HG03039 (cell line): Measurements from ENCODE around the gene PPP3CB.

Experiments used
- ATAC-seq: cut with Tn5 transposase; IDR thresholded peaks from one replicate; pipeline ENCODE4 v1.9.1; 2021; ENCODE audit warnings: mild to moderate bottlenecking, moderate library complexity; ENCODE audit not compliant: unreplicated experiment

PPP3CB gene

GRCh38 chr10:73485320-73485719 is 10.5 kb downstream of the PPP3CB start:
- no peak for ATAC-seq

- ATAC-seq, result no peak
Measured at GRCh38 chr10:73480158-73480557, 15.7 kb downstream of the PPP3CB start.

GRCh38 chr10:73478636-73479035 is 17.2 kb downstream of the PPP3CB start:
- ATAC-seq, result no peak

- ATAC-seq, result no peak
Measured at GRCh38 chr10:73471226-73471625, 24.6 kb downstream of the PPP3CB start.

GRCh38 chr10:73469579-73469978 is 26.2 kb downstream of the PPP3CB start:
- ATAC-seq, result no peak

GRCh38 chr10:73467206-73467605 is 28.6 kb downstream of the PPP3CB start:
- ATAC-seq, result no peak

GRCh38 chr10:73465978-73466726 is 29.7 kb downstream of the PPP3CB start:
- no peak for ATAC-seq

GRCh38 chr10:73460897-73461296 is 34.9 kb downstream of the PPP3CB start:
- ATAC-seq, result no peak

- no peak for ATAC-seq
Measured at GRCh38 chr10:73459683-73460314, 36.0 kb downstream of the PPP3CB start.

- no peak for ATAC-seq
Measured at GRCh38 chr10:73456187-73456890, 39.5 kb downstream of the PPP3CB start.

GRCh38 chr10:73449113-73449512 is 46.7 kb downstream of the PPP3CB start:
- ATAC-seq, result no peak

- ATAC-seq, result no peak
Measured at GRCh38 chr10:73448384-73448783, 47.4 kb downstream of the PPP3CB start.

GRCh38 chr10:73446926-73447325 is 48.9 kb downstream of the PPP3CB start:
- no peak for ATAC-seq

- ATAC-seq, result no peak
Measured at GRCh38 chr10:73444457-73444856, 51.4 kb downstream of the PPP3CB start.

GRCh38 chr10:73439605-73440312 is 56.1 kb downstream of the PPP3CB start:
- ATAC-seq, result no peak

GRCh38 chr10:73439055-73439454 is 56.8 kb downstream of the PPP3CB start:
- ATAC-seq, result no peak

- no peak for ATAC-seq
Measured at GRCh38 chr10:73433538-73433867, 62.3 kb downstream of the PPP3CB start, which contains the start of gene MSS51. Gene MSS51, minus strand, starts transcription at chr10:73433561. Its CDS starts 5,277 bp downstream, at chr10:73428284.

- ATAC-seq, result no peak
Measured at GRCh38 chr10:73432646-73433537, 62.9 kb downstream of the PPP3CB start.

- ATAC-seq, result no peak
Measured at GRCh38 chr10:73426318-73426717, 69.5 kb downstream of the PPP3CB start.

GRCh38 chr10:73424478-73424877 is 71.3 kb downstream of the PPP3CB start:
- ATAC-seq, result no peak
